ENCODE results near the gene PEBP1. TPM values are rescaled to one million over a fixed set of nuclear protein-coding genes. Genes with fewer than 3 reads are reported as not detected.
A peak's percentile ranks its signal among the peaks of the same experiment; 100 is the strongest.
"Not testable (repeated sequence)": the region's sequence is repeated elsewhere in the genome, so short reads cannot be mapped to it uniquely, and the experiment has no call there.

Gene PEBP1
- total RNA-seq, 1 donor = 156 TPM

DNA sequence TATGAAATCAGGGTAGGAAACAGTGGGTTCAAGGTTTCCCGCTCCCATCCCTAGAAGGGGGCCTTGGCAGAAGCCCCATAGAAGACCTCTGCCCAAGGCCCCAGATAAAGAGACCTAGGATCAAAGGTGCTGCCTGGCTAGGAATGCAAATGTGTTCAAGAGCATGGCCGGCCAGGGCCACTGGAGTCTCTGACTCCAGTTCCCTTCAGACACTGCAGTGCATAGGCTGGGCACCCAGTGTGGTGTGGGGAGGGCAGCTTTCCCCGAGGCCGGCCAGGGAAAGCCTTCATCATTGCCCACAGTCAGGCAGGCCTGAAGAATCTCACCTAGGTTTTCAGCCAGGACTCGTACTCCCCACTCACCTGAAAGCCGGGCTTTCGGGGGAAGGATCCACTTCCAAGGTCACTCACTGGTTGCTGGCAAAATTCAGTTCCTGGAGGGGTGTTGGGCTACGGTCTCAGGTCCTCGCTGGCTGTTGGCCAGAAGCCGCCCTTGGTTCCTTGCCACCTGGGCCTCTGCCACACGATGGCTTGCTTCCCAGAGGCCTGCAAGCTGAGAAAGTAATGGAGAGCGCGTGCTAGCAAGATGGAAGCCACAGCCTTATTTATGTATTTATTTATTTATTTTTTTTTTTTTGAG lies 9.7 kb upstream of the PEBP1 start:
- no peak for DNase-seq (ENCODE audit: low read depth)
- TF ChIP-seq CTCF (IDR thresholded peaks at IDR 0.05; ENCODE audit: insufficient read depth, low read depth, low read length) = no peak
- H3K4me3 ChIP-seq (ENCODE audit: low read depth, low read length) = no peak overlapping the region

DNA sequence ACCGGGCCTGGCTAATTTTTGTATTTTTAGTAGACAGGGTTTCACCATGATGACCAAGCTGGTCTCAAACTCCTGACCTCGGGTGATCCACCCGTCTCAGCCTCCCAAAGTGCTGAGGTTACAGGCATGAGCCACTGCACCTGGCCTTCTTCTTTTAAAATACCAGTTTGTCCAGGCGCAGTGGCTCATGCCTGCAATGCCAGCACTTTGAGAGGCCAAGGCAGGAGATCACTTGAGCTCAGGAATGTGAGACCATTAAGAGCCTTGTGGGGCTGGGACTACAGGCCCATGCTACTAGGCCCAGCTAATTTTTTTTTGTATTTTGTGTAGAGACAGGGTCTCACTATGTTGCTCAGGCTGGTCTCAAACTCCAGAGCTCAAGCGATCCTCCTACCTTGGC lies 8.1 kb upstream of the PEBP1 start:
- no peak for TF ChIP-seq CTCF (IDR thresholded peaks at IDR 0.05; ENCODE audit: insufficient read depth, low read depth, low read length)
- H3K4me3 ChIP-seq (ENCODE audit: low read depth, low read length) = no peak overlapping the region

DNA sequence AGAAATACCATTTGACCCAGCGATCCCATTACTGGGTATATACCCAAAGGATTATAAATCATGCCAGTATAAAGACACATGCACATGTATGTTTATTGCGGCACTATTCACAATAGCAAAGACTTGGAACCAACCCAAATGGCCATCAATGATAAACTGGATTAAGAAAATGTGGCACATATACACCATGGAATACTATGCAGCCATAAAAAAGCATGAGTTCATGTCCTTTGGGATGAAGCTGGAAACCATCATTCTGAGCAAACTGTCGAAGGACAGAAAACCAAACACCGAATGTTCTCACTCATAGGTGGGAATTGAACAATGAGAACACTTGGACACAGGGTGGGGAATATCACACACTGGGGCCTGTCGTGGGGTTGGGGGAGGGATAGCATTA lies 6.5 kb upstream of the PEBP1 start:
- H3K4me3 ChIP-seq (ENCODE audit: low read depth, low read length); DNase-seq (ENCODE audit: low read depth): not testable (repeated sequence)

More for the DNA sequence above, 8.1 kb upstream of the PEBP1 start:
- DNase-seq (ENCODE audit: low read depth) = no peak

DNA sequence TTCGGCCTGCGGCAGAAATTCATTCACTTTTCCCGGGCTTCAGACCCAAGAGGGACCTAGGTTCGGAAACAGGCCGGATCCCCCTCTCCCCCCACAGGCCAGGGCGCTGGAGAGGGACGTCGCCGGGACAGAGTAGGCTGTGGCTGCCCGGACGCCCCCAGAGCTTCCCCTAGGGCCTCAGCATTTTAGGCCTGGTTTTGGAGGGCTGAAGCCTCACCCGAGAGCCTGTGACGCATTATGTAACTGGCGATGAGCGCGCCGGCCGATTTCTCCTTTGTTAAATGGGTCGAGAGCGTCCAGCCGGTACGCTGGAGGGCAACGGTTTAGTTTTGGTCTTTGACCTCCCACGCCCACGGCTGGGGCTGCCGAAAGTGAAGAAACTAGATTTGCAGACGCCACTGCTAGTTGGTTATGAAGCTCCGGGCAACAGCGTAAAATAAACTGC lies 657 bp downstream of the PEBP1 start:
- TF ChIP-seq CTCF (IDR thresholded peaks at IDR 0.05; ENCODE audit: insufficient read depth, low read depth, low read length) = no peak
- peak; percentile 52 for DNase-seq (ENCODE audit: low read depth)
- H3K4me3 ChIP-seq (ENCODE audit: low read depth, low read length) = peak overlapping the region; percentile 87

GRCh38 chr12:118137148-118137678 lies 1.3 kb downstream of the PEBP1 start:
- no peak for TF ChIP-seq CTCF (IDR thresholded peaks at IDR 0.05; ENCODE audit: insufficient read depth, low read depth, low read length)
- peak overlapping the region; percentile 87 for H3K4me3 ChIP-seq (ENCODE audit: low read depth, low read length)
- no peak for DNase-seq (ENCODE audit: low read depth)

DNA sequence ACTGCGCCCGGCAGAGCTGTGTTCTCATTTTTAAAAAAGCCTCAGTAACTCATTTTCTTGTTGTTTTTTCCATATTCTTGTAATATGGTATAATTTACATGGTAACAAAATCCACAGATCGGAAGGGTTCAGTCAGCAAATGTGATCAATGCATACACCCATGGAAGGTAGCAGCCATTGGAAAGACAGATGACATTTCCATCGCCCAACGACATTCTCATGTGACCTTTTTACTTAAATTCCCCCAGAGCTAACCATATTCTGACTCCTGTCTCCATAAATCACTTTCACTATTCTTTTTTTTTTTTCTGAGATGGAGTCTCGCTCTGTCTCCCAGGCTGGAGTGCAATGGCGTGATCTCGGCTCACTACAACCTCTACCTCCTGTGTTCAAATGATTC lies 4.9 kb downstream of the PEBP1 start:
- no peak for DNase-seq (ENCODE audit: low read depth)
- H3K4me3 ChIP-seq (ENCODE audit: low read depth, low read length) = no peak overlapping the region
- no peak for TF ChIP-seq CTCF (IDR thresholded peaks at IDR 0.05; ENCODE audit: insufficient read depth, low read depth, low read length)

DNA sequence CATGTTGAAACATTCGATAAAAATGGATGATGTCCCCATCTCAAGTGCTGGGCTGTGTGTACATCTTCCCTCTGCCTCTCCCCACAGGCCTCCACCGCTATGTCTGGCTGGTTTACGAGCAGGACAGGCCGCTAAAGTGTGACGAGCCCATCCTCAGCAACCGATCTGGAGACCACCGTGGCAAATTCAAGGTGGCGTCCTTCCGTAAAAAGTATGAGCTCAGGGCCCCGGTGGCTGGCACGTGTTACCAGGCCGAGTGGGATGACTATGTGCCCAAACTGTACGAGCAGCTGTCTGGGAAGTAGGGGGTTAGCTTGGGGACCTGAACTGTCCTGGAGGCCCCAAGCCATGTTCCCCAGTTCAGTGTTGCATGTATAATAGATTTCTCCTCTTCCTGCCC lies 8.6 kb downstream of the PEBP1 start:
- TF ChIP-seq CTCF (IDR thresholded peaks at IDR 0.05; ENCODE audit: insufficient read depth, low read depth, low read length) = no peak
- no peak overlapping the region for H3K4me3 ChIP-seq (ENCODE audit: low read depth, low read length)
- DNase-seq (ENCODE audit: low read depth) = no peak

All from fibroblast of villous mesenchyme (primary cell).